HepG2 (cell line): Measurements from ENCODE around the gene UXS1. TPM values are rescaled to one million over a fixed set of nuclear protein-coding genes. Genes with fewer than 3 reads are reported as not detected.

Experiments used
- ATAC-seq: fragments of 200-7000 bp; cut with Tn5 transposase; 3 replicates; pipeline ENCODE4 v1.9.1; 2020; ENCODE audit warnings: mild to moderate bottlenecking, moderate library complexity
- BruUV-seq: library from RNA; stranded (reverse); fragments of 400-500 nt; replicated peaks from 2 replicates; lab custom pipeline; 2021; lab: Mats Ljungman, UMichigan
- CTCF ChIA-PET: fragments of 300-600 bp; formaldehyde crosslinking; extraction: SDS; loops from one replicate; lab custom pipeline; 2021; ENCODE audit warnings: low total read pairs, inconsistent platforms, low intra/inter-chr PET ratio; lab: Yijun Ruan, JAX
- POLR2A ChIA-PET: fragments of 350-600 bp; sonication (Branson Sonifier 250); formaldehyde crosslinking; loops from one replicate; lab custom pipeline; 2020; ENCODE audit warnings: antibody characterized with exemption, inconsistent platforms; lab: Yijun Ruan, JAX
- DNase-seq: peaks from one replicate; pipeline ENCODE4 v3.0.0-alpha.2; 2015; ENCODE audit warnings: low spot score
- FAIRE-seq: peaks from 3 replicates; lab custom pipeline; 2011; peaks lifted over from hg19 to GRCh38; lab: Jason Lieb, UNC
- H2AFZ ChIP-seq: one replicate; pipeline ENCODE4 v1.6.1; 2011; ENCODE audit warnings: low read length, inconsistent platforms
- H3K27ac ChIP-seq: fragments of 300-600 bp; 3 replicates; pipeline ENCODE4 v1.8.0; 2011; ENCODE audit warnings: mixed run types, mild to moderate bottlenecking, mixed read lengths, low read length, inconsistent platforms; ENCODE audit not compliant: insufficient read depth; ENCODE audit errors: extremely low read length
- H3K27me3 ChIP-seq, 2 experiments: fragments of 200-600 bp in 1 of 2; 2 replicates in 1 of 2; 3 replicates in 1 of 2; pipeline versions ENCODE4 v1.6.0 to v1.8.0; 2011; ENCODE audit warnings: low read length in 2 of 2, mild to moderate bottlenecking in 2 of 2, moderate library complexity in 2 of 2, inconsistent platforms in 1 of 2; ENCODE audit not compliant: insufficient read depth in 2 of 2, control insufficient read depth in 1 of 2
- H3K36me3 ChIP-seq, 2 experiments: fragments of 200-600 bp in 1 of 2; replicated peaks in 1 of 2; 2 replicates in 1 of 2; 3 replicates in 1 of 2; pipeline versions ENCODE4 v1.5.1 to v1.8.0; 2011; ENCODE audit warnings: low read length in 2 of 2, inconsistent platforms in 1 of 2; ENCODE audit not compliant: insufficient read depth in 2 of 2, control insufficient read depth in 1 of 2
- H3K4me1 ChIP-seq: 2 replicates; pipeline ENCODE4 v1.5.1; 2012; ENCODE audit warnings: low read length, inconsistent platforms; ENCODE audit not compliant: insufficient read depth
- H3K4me2 ChIP-seq: 2 replicates; pipeline ENCODE4 v1.6.0; 2011; ENCODE audit warnings: low read depth, low read length, inconsistent platforms
- H3K4me3 ChIP-seq, 3 experiments: fragments of 200-600 bp in 1 of 3; sonication (generic), shearing (Covaris generic) in 1 of 3; replicated peaks in 1 of 3; 2 replicates each; pipeline ENCODE4 v1.5.1; 2011 to 2016; ENCODE audit warnings: low read length in 3 of 3, inconsistent platforms in 2 of 3, low read depth in 2 of 3, mild to moderate bottlenecking in 2 of 3, control low read depth in 1 of 3, mixed read lengths in 1 of 3; ENCODE audit not compliant: insufficient read depth in 1 of 3
- H3K79me2 ChIP-seq: one replicate; pipeline ENCODE4 v1.6.1; 2011; ENCODE audit warnings: low read length, inconsistent platforms; ENCODE audit not compliant: insufficient read depth
- H3K9ac ChIP-seq: 2 replicates; pipeline ENCODE4 v1.6.0; 2011; ENCODE audit warnings: mild to moderate bottlenecking, low read depth, low read length, inconsistent platforms; ENCODE audit not compliant: insufficient read depth
- H3K9me3 ChIP-seq: 2 replicates; pipeline ENCODE4 v1.5.1; 2012; ENCODE audit warnings: mild to moderate bottlenecking, low read length
- H4K20me1 ChIP-seq: 2 replicates; pipeline ENCODE4 v1.6.0; 2011; ENCODE audit warnings: inconsistent platforms, mild to moderate bottlenecking, low read length, moderate library complexity; ENCODE audit not compliant: insufficient read depth
- MTA1 ChIP-seq: sonication (generic); formaldehyde crosslinking; IDR thresholded peaks from 2 replicates; pipeline ENCODE4 v1.4.0; 2020; ENCODE audit warnings: missing genetic modification reagents, mild to moderate bottlenecking, borderline replicate concordance
- RBM22 ChIP-seq: fragments of 200-400 bp; formaldehyde crosslinking; optimal IDR thresholded peaks from 2 replicates; pipeline ENCODE3; 2017; ENCODE audit warnings: mild to moderate bottlenecking, low read length, moderate library complexity
- YY1 ChIP-seq: IDR thresholded peaks from 2 replicates; pipeline ENCODE4 v1.6.1; 2011; ENCODE audit warnings: low read length, low read depth, moderate library complexity, mild to moderate bottlenecking; ENCODE audit not compliant: insufficient read depth, insufficient replicate concordance
- ZMYM3 ChIP-seq: sonication (generic); formaldehyde crosslinking; IDR thresholded peaks from 2 replicates; pipeline ENCODE4 v1.5.1; 2020; ENCODE audit warnings: mild to moderate bottlenecking, missing genetic modification reagents
- ZNF567 ChIP-seq: sonication (generic); formaldehyde crosslinking; IDR thresholded peaks from 2 replicates; pipeline ENCODE4 v1.8.1; 2023; ENCODE audit warnings: mild to moderate bottlenecking, missing genetic modification reagents, borderline replicate concordance
- ZNF652 ChIP-seq: IDR thresholded peaks from 2 replicates; pipeline ENCODE4 v1.6.1; 2016; ENCODE audit warnings: low read depth, borderline replicate concordance
- WGBS: methylation state at CpG from one replicate; pipeline ENCODE4 v1.1.6; 2017; ENCODE audit warnings: low lambda C conversion rate; 5-methylcytosine and 5-hydroxymethylcytosine counted together
- in situ Hi-C: cut with HindIII; loops from 2 replicates; pipeline ENCODE4 v1.10.0; 2017; ENCODE audit warnings: low pct_unique_long_range_greater_than_20kb; ENCODE audit not compliant: extremely low pct_ligation_motif_present
- intact Hi-C: fragments of 100-400 bp; cut with micrococcal nuclease; formaldehyde crosslinking; loops from one replicate; pipeline ENCODE4 v1.10.0; 2022; ENCODE audit not compliant: unreplicated experiment
- polyA plus RNA-seq, 8 experiments: library from polyadenylated mRNA; depleted of rRNA in 3 of 8; stranded (reverse) in 7 of 8; unstranded in 1 of 8; fragments of >200 nt; fragmentation: Illumina TruSeq in 4 of 8; extraction: Trizol in 4 of 8; gene quantifications; 2 replicates each; pipeline versions ENCODE4 v1.2.1 to v1.2.3, GENCODE V29; 2011 to 2016; ENCODE audit warnings: low read depth in 4 of 8, missing spikeins in 1 of 8, mixed read lengths in 1 of 8; ENCODE audit not compliant: insufficient read depth in 1 of 8
- total RNA-seq, 5 experiments: library from RNA; depleted of rRNA; stranded (reverse); fragments of >200 nt; fragmentation: Illumina TruSeq; extraction: Trizol; gene quantifications; 2 replicates each; pipeline ENCODE4 v1.2.3, GENCODE V29; 2016; ENCODE audit warnings: low read depth in 1 of 5

UXS1 gene
- total and polyA plus RNA-seq, 2 of the 13 experiments (the other 11 are each of a cell fraction or from before 2014, with no cell fraction given): 53.3 to 110 TPM

DNA sequence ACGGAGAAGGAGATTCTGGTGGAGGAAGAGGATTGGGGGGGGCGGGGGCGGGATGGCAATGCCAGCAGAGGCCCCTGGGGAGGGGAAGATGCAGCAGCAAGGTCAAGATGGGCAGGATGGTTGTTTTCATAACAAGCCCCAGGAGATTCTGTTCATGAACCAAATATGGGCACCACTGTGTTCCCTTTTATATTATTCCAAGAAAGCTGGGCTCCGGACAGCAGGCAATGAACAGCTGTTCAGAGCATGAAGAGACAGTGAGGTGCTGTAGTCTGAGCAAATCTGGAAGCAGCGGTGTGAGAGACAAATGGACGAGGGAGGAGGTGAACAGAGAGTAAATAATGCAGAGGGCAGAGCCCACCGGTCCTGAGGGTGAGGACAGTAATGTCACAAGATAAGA is 20.0 kb downstream of the UXS1 start (continued):
- TF ChIP-seq YY1: no peak

DNA sequence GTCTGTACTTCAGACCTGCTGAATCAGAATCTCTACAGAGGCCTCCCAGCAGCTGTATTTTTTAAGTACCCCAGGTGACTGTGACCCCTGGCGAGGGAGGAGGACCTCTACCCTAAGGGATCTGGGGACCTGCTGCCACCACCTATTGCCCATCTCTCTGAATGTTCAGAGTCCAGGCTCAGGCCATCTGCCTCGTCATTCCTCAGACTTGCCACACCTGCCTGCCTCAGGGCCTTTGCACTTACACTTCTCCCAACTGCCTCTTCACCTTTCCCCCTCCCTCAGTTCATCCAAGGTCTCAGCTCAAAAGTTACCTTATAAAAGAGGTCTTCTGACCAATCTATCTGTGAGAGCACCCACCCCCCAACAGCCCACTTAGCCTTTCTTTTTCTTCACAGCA is 21.5 kb downstream of the UXS1 start:
- no peak overlapping the region for H3K4me2 ChIP-seq
- H3K4me3 ChIP-seq: no peak overlapping the region
- no peak for TF ChIP-seq MTA1 (CRISPR knock-in tag)
- TF ChIP-seq RBM22: peak; percentile 33
- TF ChIP-seq ZMYM3 (CRISPR knock-in tag): peak; percentile 84
- H3K4me1 ChIP-seq: peaks cover 36% of the 10 kb centered on the region
- no peak overlapping the region for H3K27ac ChIP-seq
- intact Hi-C loops: no loop called here
- 85% methylated on average over 2 of the region's 2 CpGs for WGBS
- ChIA-PET CTCF (no interaction called here), POLR2A (no interaction called here)
- no TSS peak for BruUV-seq
- ATAC-seq: no peak
- in situ Hi-C loops: no loop called here
- DNase-seq: no peak
- H3K9me3 ChIP-seq: no peaks in the 10 kb centered on the region
- H4K20me1 ChIP-seq: peaks cover 6% of the 10 kb centered on the region; the same call in 1 of the 2 replicates
- no peak overlapping the region for H2AFZ ChIP-seq
- H3K27me3 ChIP-seq: no peaks in the 10 kb centered on the region
- peaks cover 51% of the 10 kb centered on the region for H3K79me2 ChIP-seq
- FAIRE-seq: no peak
- peaks cover 4 to 6% of the 10 kb centered on the region in 2 experiments; a peak in 3 of 5 replicates for H3K36me3 ChIP-seq
- H3K9ac ChIP-seq: no peak overlapping the region

- in situ Hi-C loops: no loop called here
- CTCF ChIA-PET: no interaction called here
- peaks cover 47% of the 10 kb centered on the region for H3K79me2 ChIP-seq
Observed at GRCh38 chr2:106168657-106169056, 25.4 kb downstream of the UXS1 start.

More at GRCh38 chr2:106168657-106169056, 25.4 kb downstream of the UXS1 start:
- peaks cover 4 to 12% of the 10 kb centered on the region in 2 experiments; a peak in 4 of 5 replicates for H3K36me3 ChIP-seq
- H3K9me3 ChIP-seq: no peaks in the 10 kb centered on the region
- H2AFZ ChIP-seq: no peak overlapping the region
- no TSS peak for BruUV-seq
- no peak for ATAC-seq
- peaks cover 48% of the 10 kb centered on the region for H3K4me1 ChIP-seq
- no peak overlapping the region for H3K9ac ChIP-seq
- intact Hi-C loops: no loop called here
- H3K27me3 ChIP-seq: no peaks in the 10 kb centered on the region
- H4K20me1 ChIP-seq: peaks cover 6% of the 10 kb centered on the region; the same call in 1 of the 2 replicates
- no peak for FAIRE-seq
- WGBS: 95% methylated on average over 2 of the region's 2 CpGs
- H3K4me3 ChIP-seq: no peak overlapping the region
- POLR2A ChIA-PET: no interaction called here
- no peak for DNase-seq
- H3K27ac ChIP-seq: no peak overlapping the region
- TF ChIP-seq ZNF567 (CRISPR knock-in tag) (no peak), ZNF652 (0 out of 2 replicates have a peak, but pooled peaks have one; percentile 34)
- no peak overlapping the region for H3K4me2 ChIP-seq
